Vagina (tissue), 2 donors: ENCODE results near the gene OR51S1.

ENCODE experiments used
- POLR2A ChIP-seq, 2 donors: fragments of 450-650 bp; IDR thresholded peaks; one replicate each; pipeline ENCODE4 v1.6.1; 2017; ENCODE audit warnings: antibody characterized with exemption in 2 of 2, mild to moderate bottlenecking in 2 of 2, moderate library complexity in 2 of 2
- TF ChIP-seq, protein P1 (sequence below), 3 experiments: fragments of 450-650 bp in 2 of 3; fragments of 200-600 bp in 1 of 3; sonication (generic) in 1 of 3; IDR thresholded peaks; one replicate each; pipeline ENCODE4 v1.5.1; 2017 to 2019; ENCODE audit warnings: antibody characterized with exemption in 3 of 3, mild to moderate bottlenecking in 2 of 3, moderate library complexity in 2 of 3

DNA sequence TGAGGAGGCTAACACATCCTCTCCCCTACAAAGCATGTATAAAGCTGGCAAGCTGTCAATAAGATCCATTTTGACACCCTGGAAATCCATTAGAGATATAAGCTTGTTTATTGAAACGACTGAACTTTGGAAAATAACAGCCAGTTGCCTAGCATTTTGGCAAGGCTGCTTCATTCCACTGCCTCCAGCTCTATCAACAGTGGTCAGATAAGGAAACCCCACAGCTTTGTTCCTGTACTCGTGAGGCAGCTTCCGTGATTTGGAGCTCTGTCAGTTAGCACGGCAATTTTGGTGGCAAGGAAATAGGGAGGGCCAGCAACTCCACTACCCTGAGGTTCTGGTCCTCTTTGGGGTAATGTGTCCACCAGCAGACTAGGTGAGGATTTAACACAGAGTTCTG, 2.0 kb upstream of the OR51S1 start:
- no peak for TF ChIP-seq POLR2A (IDR thresholded peaks at IDR 0.05)
- TF ChIP-seq, protein P1, sequence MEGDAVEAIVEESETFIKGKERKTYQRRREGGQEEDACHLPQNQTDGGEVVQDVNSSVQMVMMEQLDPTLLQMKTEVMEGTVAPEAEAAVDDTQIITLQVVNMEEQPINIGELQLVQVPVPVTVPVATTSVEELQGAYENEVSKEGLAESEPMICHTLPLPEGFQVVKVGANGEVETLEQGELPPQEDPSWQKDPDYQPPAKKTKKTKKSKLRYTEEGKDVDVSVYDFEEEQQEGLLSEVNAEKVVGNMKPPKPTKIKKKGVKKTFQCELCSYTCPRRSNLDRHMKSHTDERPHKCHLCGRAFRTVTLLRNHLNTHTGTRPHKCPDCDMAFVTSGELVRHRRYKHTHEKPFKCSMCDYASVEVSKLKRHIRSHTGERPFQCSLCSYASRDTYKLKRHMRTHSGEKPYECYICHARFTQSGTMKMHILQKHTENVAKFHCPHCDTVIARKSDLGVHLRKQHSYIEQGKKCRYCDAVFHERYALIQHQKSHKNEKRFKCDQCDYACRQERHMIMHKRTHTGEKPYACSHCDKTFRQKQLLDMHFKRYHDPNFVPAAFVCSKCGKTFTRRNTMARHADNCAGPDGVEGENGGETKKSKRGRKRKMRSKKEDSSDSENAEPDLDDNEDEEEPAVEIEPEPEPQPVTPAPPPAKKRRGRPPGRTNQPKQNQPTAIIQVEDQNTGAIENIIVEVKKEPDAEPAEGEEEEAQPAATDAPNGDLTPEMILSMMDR (IDR thresholded peaks at IDR 0.05) = no peak
